A549 (cell line): ENCODE measurements around the gene NCAPD2. TPM values are rescaled to one million over a fixed set of nuclear protein-coding genes. Genes with fewer than 3 reads are reported as not detected.
A peak's percentile ranks its signal among the peaks of the same experiment; 100 is the strongest.
"Not testable (repeated sequence)": the region's sequence is repeated elsewhere in the genome, so short reads cannot be mapped to it uniquely, and the experiment has no call there.

Source experiments
- ATAC-seq, 2 experiments: fragments of 200-7000 bp in 1 of 2; fragments of >200 bp in 1 of 2; cut with Nextera tagmentation in 1 of 2; cut with Tn5 transposase in 1 of 2; 3 replicates each; pipeline versions ENCODE4 v1.8.0 to v1.9.1; 2018 to 2020; ENCODE audit warnings: mild to moderate bottlenecking in 1 of 2, moderate library complexity in 1 of 2
- CTCF ChIA-PET: fragments of 300-600 bp; sonication (Branson Sonifier 250); formaldehyde crosslinking; extraction: SDS; loops from one replicate; lab custom pipeline; 2021; ENCODE audit warnings: antibody characterized with exemption, inconsistent platforms; lab: Yijun Ruan, JAX
- POLR2A ChIA-PET: fragments of 350-600 bp; formaldehyde crosslinking; extraction: SDS; loops from one replicate; lab custom pipeline; 2021; ENCODE audit warnings: antibody characterized with exemption, inconsistent platforms; lab: Yijun Ruan, JAX
- DNase-seq, 2 experiments: peaks; one replicate each; pipeline versions ENCODE4 v3.0.0 to v3.0.0-alpha.2; 2011 to 2016; ENCODE audit warnings: low read depth in 1 of 2, low spot score in 1 of 2
- FAIRE-seq: peaks from 2 replicates; lab custom pipeline; 2011; peaks lifted over from hg19 to GRCh38; lab: Jason Lieb, UNC
- H3K27ac ChIP-seq, 2 experiments: fragments of >200 bp; sonication (Bioruptor Twin); formaldehyde crosslinking; 3 replicates each; pipeline ENCODE4 v1.5.1; 2016 to 2017
- H3K4me1 ChIP-seq: fragments of >200 bp; sonication (Bioruptor Twin); formaldehyde crosslinking; 3 replicates; pipeline ENCODE4 v1.6.1; 2016
- H3K4me2 ChIP-seq: fragments of >200 bp; sonication (Bioruptor Twin); formaldehyde crosslinking; 3 replicates; pipeline ENCODE4 v1.6.1; 2016
- H3K4me3 ChIP-seq: fragments of >200 bp; sonication (Bioruptor Twin); formaldehyde crosslinking; 3 replicates; pipeline ENCODE4 v1.5.1; 2016
- H3K9me3 ChIP-seq: fragments of >200 bp; sonication (Bioruptor Twin); formaldehyde crosslinking; 3 replicates; pipeline ENCODE4 v1.6.1; 2016
- CBX2 ChIP-seq: fragments of 200-600 bp; sonication (generic); IDR thresholded peaks from 2 replicates; pipeline ENCODE4 v1.6.1; 2016; ENCODE audit warnings: low read depth, mild to moderate bottlenecking, borderline replicate concordance
- CHD4 ChIP-seq: fragments of 200-600 bp; sonication (generic); IDR thresholded peaks from 2 replicates; pipeline ENCODE4 v1.6.1; 2016; ENCODE audit warnings: antibody characterized with exemption, mild to moderate bottlenecking, borderline replicate concordance
- EHF ChIP-seq: fragments of 250-450 bp; sonication (Bioruptor Pico); IDR thresholded peaks from 2 replicates; pipeline ENCODE4 v1.5.0; 2020; ENCODE audit warnings: mild to moderate bottlenecking
- ESRRA ChIP-seq: fragments of 150-350 bp; IDR thresholded peaks from 2 replicates; pipeline ENCODE4 v1.6.1; 2014; ENCODE audit warnings: mild to moderate bottlenecking, low read length, borderline replicate concordance
- FOSB ChIP-seq: fragments of 250-450 bp; sonication (Bioruptor Pico); IDR thresholded peaks from 2 replicates; pipeline ENCODE4 v1.5.0; 2020; ENCODE audit warnings: mild to moderate bottlenecking, moderate library complexity
- GATA3 ChIP-seq: IDR thresholded peaks from 2 replicates; pipeline ENCODE4 v1.6.1; 2012; ENCODE audit warnings: borderline replicate concordance
- HOXB5 ChIP-seq: fragments of 250-450 bp; sonication (Bioruptor Pico); IDR thresholded peaks from 2 replicates; pipeline ENCODE4 v1.5.0; 2020; ENCODE audit warnings: mild to moderate bottlenecking, moderate library complexity
- JUN ChIP-seq, 2 experiments: fragments of >200 bp; sonication (Bioruptor Twin); formaldehyde crosslinking; IDR thresholded peaks; 2 replicates in 1 of 2; 3 replicates in 1 of 2; pipeline ENCODE4 v1.6.1; 2016 to 2017
- KDM1A ChIP-seq: fragments of 200-600 bp; sonication (generic); IDR thresholded peaks from 2 replicates; pipeline ENCODE4 v1.6.1; 2016; ENCODE audit warnings: low read depth, mild to moderate bottlenecking
- MAZ ChIP-seq: fragments of 150-350 bp; IDR thresholded peaks from 2 replicates; pipeline ENCODE4 v1.6.1; 2014; ENCODE audit warnings: antibody characterized with exemption, low read depth, low read length, borderline replicate concordance
- MYC ChIP-seq: IDR thresholded peaks from 2 replicates; pipeline ENCODE4 v1.6.1; 2012; ENCODE audit warnings: mild to moderate bottlenecking, inconsistent platforms, low read length, improper control_type of control experiment, borderline replicate concordance
- NFE2L2 ChIP-seq: fragments of 150-350 bp; conservative IDR thresholded peaks from 2 replicates; pipeline ENCODE4 v1.6.1; 2014; ENCODE audit warnings: low read length
- POLR2A ChIP-seq: IDR thresholded peaks from 2 replicates; pipeline ENCODE4 v1.6.1; 2012; ENCODE audit warnings: mild to moderate bottlenecking, low read length
- RAD21 ChIP-seq, 2 experiments: fragments of >200 bp in 1 of 2; sonication (Bioruptor Twin) in 1 of 2; formaldehyde crosslinking in 1 of 2; IDR thresholded peaks in 1 of 2; conservative IDR thresholded peaks in 1 of 2; 2 replicates in 1 of 2; 3 replicates in 1 of 2; pipeline ENCODE4 v1.6.1; 2012 to 2018; ENCODE audit warnings: inconsistent platforms in 1 of 2
- RNF2 ChIP-seq: fragments of 200-600 bp; sonication (generic); IDR thresholded peaks from 2 replicates; pipeline ENCODE4 v1.6.1; 2016; ENCODE audit warnings: low read depth, mild to moderate bottlenecking, antibody characterized with exemption, moderate library complexity, borderline replicate concordance
- SMC3 ChIP-seq: fragments of >200 bp; sonication (Bioruptor Twin); formaldehyde crosslinking; IDR thresholded peaks from 3 replicates; pipeline ENCODE4 v1.6.1; 2018; ENCODE audit warnings: inconsistent platforms
- ZC3H11A ChIP-seq: fragments of 450-650 bp; IDR thresholded peaks from 2 replicates; pipeline ENCODE4 v1.6.1; 2014; ENCODE audit warnings: antibody characterized with exemption, mild to moderate bottlenecking
- WGBS: methylation state at CpG from one replicate; pipeline ENCODE4 v1.1.6; 2017; ENCODE audit errors: missing lambda C conversion rate; 5-methylcytosine and 5-hydroxymethylcytosine counted together
- polyA plus RNA-seq, 4 experiments: library from polyadenylated mRNA; depleted of rRNA in 3 of 4; stranded (reverse); fragments of >200 nt; fragmentation: RNase III in 1 of 4; extraction: RNeasy Plus Mini Kit Qiagen cat#74134 plus additional on column Dnase treatment in 1 of 4; gene quantifications; 2 replicates in 3 of 4; 3 replicates in 1 of 4; pipeline ENCODE4 v1.2.3, GENCODE V29; 2011 to 2017
- TF ChIP-seq, protein P1 (sequence below): fragments of >200 bp; sonication (Bioruptor Twin); formaldehyde crosslinking; IDR thresholded peaks from 3 replicates; pipeline ENCODE4 v1.5.1; 2016
- TF ChIP-seq, protein P2 (sequence below): IDR thresholded peaks from 2 replicates; pipeline ENCODE4 v1.6.1; 2012
- TF ChIP-seq, protein P3 (sequence below): fragments of 200-600 bp; sonication (generic); IDR thresholded peaks from 2 replicates; pipeline ENCODE4 v1.6.1; 2016; ENCODE audit warnings: antibody characterized with exemption, mild to moderate bottlenecking, moderate library complexity
- TF ChIP-seq, protein P4 (sequence below): fragments of 150-350 bp; IDR thresholded peaks from 2 replicates; pipeline ENCODE4 v1.6.1; 2014; ENCODE audit warnings: low read depth, mild to moderate bottlenecking, low read length
- TF ChIP-seq, protein P5 (sequence below): fragments of >200 bp; sonication (Bioruptor Twin); formaldehyde crosslinking; IDR thresholded peaks from 2 replicates; pipeline ENCODE4 v1.6.1; 2016
- TF ChIP-seq, protein P6 (sequence below): fragments of >200 bp; sonication (Bioruptor Twin); formaldehyde crosslinking; IDR thresholded peaks from 3 replicates; pipeline ENCODE4 v1.6.1; 2016

NCAPD2 gene
- polyA plus RNA-seq, 2 of the 4 experiments (the other 2 are of a cell fraction), result 82.0 to 130 TPM

DNA sequence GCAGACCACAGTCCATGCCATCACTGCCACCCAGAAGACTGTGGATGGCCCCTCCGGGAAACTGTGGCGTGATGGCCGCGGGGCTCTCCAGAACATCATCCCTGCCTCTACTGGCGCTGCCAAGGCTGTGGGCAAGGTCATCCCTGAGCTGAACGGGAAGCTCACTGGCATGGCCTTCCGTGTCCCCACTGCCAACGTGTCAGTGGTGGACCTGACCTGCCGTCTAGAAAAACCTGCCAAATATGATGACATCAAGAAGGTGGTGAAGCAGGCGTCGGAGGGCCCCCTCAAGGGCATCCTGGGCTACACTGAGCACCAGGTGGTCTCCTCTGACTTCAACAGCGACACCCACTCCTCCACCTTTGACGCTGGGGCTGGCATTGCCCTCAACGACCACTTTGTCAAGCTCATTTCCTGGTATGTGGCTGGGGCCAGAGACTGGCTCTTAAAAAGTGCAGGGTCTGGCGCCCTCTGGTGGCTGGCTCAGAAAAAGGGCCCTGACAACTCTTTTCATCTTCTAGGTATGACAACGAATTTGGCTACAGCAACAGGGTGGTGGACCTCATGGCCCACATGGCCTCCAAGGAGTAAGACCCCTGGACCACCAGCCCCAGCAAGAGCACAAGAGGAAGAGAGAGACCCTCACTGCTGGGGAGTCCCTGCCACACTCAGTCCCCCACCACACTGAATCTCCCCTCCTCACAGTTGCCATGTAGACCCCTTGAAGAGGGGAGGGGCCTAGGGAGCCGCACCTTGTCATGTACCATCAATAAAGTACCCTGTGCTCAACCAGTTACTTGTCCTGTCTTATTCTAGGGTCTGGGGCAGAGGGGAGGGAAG, 43.9 kb downstream of the NCAPD2 start:
- peak overlapping the region; percentile 97; the same call in 2 of the 3 replicates for H3K4me3 ChIP-seq
- TF ChIP-seq GATA3, result peak; percentile 10; the same call in 1 of the 2 replicates
- peak; percentile 53; the same call in 1 of the 2 replicates for TF ChIP-seq HOXB5 (CRISPR knock-in tag)
- peak; percentile 29; the same call in 2 of the 3 replicates for TF ChIP-seq SMC3
- TF ChIP-seq, protein P1, sequence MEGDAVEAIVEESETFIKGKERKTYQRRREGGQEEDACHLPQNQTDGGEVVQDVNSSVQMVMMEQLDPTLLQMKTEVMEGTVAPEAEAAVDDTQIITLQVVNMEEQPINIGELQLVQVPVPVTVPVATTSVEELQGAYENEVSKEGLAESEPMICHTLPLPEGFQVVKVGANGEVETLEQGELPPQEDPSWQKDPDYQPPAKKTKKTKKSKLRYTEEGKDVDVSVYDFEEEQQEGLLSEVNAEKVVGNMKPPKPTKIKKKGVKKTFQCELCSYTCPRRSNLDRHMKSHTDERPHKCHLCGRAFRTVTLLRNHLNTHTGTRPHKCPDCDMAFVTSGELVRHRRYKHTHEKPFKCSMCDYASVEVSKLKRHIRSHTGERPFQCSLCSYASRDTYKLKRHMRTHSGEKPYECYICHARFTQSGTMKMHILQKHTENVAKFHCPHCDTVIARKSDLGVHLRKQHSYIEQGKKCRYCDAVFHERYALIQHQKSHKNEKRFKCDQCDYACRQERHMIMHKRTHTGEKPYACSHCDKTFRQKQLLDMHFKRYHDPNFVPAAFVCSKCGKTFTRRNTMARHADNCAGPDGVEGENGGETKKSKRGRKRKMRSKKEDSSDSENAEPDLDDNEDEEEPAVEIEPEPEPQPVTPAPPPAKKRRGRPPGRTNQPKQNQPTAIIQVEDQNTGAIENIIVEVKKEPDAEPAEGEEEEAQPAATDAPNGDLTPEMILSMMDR, result peak; percentile 81
- TF ChIP-seq RAD21 (conservative IDR thresholded peaks at IDR 0.05 in 1 of 2, IDR thresholded peaks at IDR 0.05 in 1 of 2), result peak; percentile 51 to 53
- TF ChIP-seq, protein P2, sequence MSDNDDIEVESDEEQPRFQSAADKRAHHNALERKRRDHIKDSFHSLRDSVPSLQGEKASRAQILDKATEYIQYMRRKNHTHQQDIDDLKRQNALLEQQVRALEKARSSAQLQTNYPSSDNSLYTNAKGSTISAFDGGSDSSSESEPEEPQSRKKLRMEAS, result peak; percentile 14; the same call in 1 of the 2 replicates
- peak overlapping the region; percentile 87 for H3K4me2 ChIP-seq
- CTCF ChIA-PET, result interaction anchor here (0.6 to 25.9 kb wide), 49 partner anchors 9 to 244 kb away, joined by 3 to 491 read pairs (median 4); partner anchors contain the start of genes IFFO1, MRPL51, NOP2 and PTMS
- not testable (repeated sequence) for FAIRE-seq, H3K9me3 ChIP-seq, ATAC-seq
- peaks cover 59% of the 10 kb centered on the region for H3K4me1 ChIP-seq
- peak overlapping the region; percentile 97 to 100; a peak in 4 of 6 replicates for H3K27ac ChIP-seq
- POLR2A ChIA-PET, result interaction anchor here (0.7 to 3.5 kb wide), 9 partner anchors 13 to 335 kb away, joined by 3 to 28 read pairs (median 4); partner anchors contain the start of genes COPS7A, MRPL51, NOP2 and SPSB2
- 23% methylated on average over 17 of the region's 17 CpGs for WGBS
- peak; percentile 60 to 92 for DNase-seq

DNA sequence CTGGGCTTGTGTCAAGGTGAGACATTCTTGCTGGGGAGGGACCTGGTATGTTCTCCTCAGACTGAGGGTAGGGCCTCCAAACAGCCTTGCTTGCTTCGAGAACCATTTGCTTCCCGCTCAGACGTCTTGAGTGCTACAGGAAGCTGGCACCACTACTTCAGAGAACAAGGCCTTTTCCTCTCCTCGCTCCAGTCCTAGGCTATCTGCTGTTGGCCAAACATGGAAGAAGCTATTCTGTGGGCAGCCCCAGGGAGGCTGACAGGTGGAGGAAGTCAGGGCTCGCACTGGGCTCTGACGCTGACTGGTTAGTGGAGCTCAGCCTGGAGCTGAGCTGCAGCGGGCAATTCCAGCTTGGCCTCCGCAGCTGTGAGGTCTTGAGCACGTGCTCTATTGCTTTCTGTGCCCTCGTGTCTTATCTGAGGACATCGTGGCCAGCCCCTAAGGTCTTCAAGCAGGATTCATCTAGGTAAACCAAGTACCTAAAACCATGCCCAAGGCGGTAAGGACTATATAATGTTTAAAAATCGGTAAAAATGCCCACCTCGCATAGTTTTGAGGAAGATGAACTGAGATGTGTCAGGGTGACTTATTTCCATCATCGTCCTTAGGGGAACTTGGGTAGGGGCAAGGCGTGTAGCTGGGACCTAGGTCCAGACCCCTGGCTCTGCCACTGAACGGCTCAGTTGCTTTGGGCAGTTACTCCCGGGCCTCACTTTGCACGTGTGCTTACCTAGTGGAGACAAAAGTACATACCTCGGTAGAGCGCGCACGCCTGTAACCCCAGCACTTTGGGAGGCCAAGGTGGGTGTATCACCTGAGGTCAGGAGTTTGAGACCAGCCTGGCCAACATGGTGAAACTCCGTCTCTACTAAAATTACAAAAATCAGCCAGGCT, 44.8 kb downstream of the NCAPD2 start:
- ATAC-seq (peak in 1 of 2 experiments; percentile 0; a peak in 3 of 6 replicates), FAIRE-seq (no peak), DNase-seq (peak; percentile 42 to 67)
- Histone ChIP-seq H3K27ac (peak overlapping the region in 1 of 2 experiments; percentile 97; a peak in 3 of 6 replicates), H3K9me3 (no peaks in the 10 kb centered on the region), H3K4me2 (peak overlapping the region; percentile 87), H3K4me3 (no peak overlapping the region), H3K4me1 (peaks cover 57% of the 10 kb centered on the region)
- CTCF ChIA-PET, result interaction anchor here (0.6 to 25.9 kb wide), 37 partner anchors 10 to 566 kb away, joined by 3 to 491 read pairs (median 4); partner anchors contain the start of genes IFFO1, MRPL51, NOP2 and PTMS
- 49% methylated on average over 24 of the region's 24 CpGs for WGBS
- POLR2A ChIA-PET, result interaction anchor here (0.6 to 3.5 kb wide), 11 partner anchors 12 to 334 kb away, joined by 3 to 28 read pairs (median 4); partner anchors contain the start of genes MRPL51, NOP2, SPSB2 and VAMP1
- TF ChIP-seq, protein P3, sequence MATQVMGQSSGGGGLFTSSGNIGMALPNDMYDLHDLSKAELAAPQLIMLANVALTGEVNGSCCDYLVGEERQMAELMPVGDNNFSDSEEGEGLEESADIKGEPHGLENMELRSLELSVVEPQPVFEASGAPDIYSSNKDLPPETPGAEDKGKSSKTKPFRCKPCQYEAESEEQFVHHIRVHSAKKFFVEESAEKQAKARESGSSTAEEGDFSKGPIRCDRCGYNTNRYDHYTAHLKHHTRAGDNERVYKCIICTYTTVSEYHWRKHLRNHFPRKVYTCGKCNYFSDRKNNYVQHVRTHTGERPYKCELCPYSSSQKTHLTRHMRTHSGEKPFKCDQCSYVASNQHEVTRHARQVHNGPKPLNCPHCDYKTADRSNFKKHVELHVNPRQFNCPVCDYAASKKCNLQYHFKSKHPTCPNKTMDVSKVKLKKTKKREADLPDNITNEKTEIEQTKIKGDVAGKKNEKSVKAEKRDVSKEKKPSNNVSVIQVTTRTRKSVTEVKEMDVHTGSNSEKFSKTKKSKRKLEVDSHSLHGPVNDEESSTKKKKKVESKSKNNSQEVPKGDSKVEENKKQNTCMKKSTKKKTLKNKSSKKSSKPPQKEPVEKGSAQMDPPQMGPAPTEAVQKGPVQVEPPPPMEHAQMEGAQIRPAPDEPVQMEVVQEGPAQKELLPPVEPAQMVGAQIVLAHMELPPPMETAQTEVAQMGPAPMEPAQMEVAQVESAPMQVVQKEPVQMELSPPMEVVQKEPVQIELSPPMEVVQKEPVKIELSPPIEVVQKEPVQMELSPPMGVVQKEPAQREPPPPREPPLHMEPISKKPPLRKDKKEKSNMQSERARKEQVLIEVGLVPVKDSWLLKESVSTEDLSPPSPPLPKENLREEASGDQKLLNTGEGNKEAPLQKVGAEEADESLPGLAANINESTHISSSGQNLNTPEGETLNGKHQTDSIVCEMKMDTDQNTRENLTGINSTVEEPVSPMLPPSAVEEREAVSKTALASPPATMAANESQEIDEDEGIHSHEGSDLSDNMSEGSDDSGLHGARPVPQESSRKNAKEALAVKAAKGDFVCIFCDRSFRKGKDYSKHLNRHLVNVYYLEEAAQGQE, result peak; percentile 29; the same call in 1 of the 2 replicates
- TF ChIP-seq CHD4 (no peak), MAZ (no peak), MYC (no peak), CBX2 (no peak), RNF2 (no peak), KDM1A (no peak), POLR2A (peak; percentile 29), NFE2L2 (no peak), ESRRA (no peak), SMC3 (no peak), ZC3H11A (no peak), FOSB (CRISPR knock-in tag) (peak; percentile 98), JUN (IDR thresholded peaks at IDR 0.05) (peak; percentile 89 to 92), EHF (CRISPR knock-in tag) (no peak)
- TF ChIP-seq, protein P4, sequence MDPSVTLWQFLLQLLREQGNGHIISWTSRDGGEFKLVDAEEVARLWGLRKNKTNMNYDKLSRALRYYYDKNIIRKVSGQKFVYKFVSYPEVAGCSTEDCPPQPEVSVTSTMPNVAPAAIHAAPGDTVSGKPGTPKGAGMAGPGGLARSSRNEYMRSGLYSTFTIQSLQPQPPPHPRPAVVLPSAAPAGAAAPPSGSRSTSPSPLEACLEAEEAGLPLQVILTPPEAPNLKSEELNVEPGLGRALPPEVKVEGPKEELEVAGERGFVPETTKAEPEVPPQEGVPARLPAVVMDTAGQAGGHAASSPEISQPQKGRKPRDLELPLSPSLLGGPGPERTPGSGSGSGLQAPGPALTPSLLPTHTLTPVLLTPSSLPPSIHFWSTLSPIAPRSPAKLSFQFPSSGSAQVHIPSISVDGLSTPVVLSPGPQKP, result no peak
- TF ChIP-seq, protein P5, sequence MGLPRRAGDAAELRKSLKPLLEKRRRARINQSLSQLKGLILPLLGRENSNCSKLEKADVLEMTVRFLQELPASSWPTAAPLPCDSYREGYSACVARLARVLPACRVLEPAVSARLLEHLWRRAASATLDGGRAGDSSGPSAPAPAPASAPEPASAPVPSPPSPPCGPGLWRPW, result no peak
- TF ChIP-seq, protein P6, sequence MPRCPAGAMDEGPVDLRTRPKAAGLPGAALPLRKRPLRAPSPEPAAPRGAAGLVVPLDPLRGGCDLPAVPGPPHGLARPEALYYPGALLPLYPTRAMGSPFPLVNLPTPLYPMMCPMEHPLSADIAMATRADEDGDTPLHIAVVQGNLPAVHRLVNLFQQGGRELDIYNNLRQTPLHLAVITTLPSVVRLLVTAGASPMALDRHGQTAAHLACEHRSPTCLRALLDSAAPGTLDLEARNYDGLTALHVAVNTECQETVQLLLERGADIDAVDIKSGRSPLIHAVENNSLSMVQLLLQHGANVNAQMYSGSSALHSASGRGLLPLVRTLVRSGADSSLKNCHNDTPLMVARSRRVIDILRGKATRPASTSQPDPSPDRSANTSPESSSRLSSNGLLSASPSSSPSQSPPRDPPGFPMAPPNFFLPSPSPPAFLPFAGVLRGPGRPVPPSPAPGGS, result peak; percentile 66; the same call in 1 of the 3 replicates
